ENCODE results near the gene AHNAK2. TPM values are rescaled to one million over a fixed set of nuclear protein-coding genes. Genes with fewer than 3 reads are reported as not detected.

AHNAK2 gene
- total RNA-seq, 1 experiment from 2014 or later: 45.0 TPM

GRCh38 chr14:104900639-104901512 is 77.3 kb downstream of the AHNAK2 start (continued):
- no peak for TF ChIP-seq ATF3 (IDR thresholded peaks at IDR 0.05)
- no peak for TF ChIP-seq POLR2AphosphoS5 (IDR thresholded peaks at IDR 0.05; ENCODE audit: low read depth, low read length)
- TF ChIP-seq ZNF274 (IDR thresholded peaks at IDR 0.05; ENCODE audit: low read depth, low read length): no peak
- TF ChIP-seq TCF7L2 (IDR thresholded peaks at IDR 0.05; ENCODE audit: borderline replicate concordance, extremely low read depth, insufficient read depth, insufficient read length): no peak
- no peak for TF ChIP-seq RAD21 (IDR thresholded peaks at IDR 0.05; ENCODE audit: low read depth)

- DNase-seq (ENCODE audit: low read depth, low spot score) (no peak), ATAC-seq (no peak)
- no peaks in the 10 kb centered on the region for H3K9me2 ChIP-seq (ENCODE audit: insufficient read depth)
- intact Hi-C loops (cut with micrococcal nuclease): no loop called here
- peaks cover 5% of the 10 kb centered on the region; the same call in 1 of the 2 replicates for H3K27me3 ChIP-seq (ENCODE audit: insufficient read depth, low read length)
- H3K9me3 ChIP-seq (ENCODE audit: control insufficient read depth in 1 of 2, insufficient read depth in 1 of 2, low read depth in 1 of 2, low read length in 2 of 2): no peaks in the 10 kb centered on the region
- H3K4me3 ChIP-seq (replicated peaks in 1 of 2; ENCODE audit: low read depth in 1 of 2, low read length in 2 of 2): no peak overlapping the region
- RAD21 ChIA-PET (ENCODE audit: low non-redundant PET in 1 of 2, low total read pairs in 2 of 2, uncharacterized antibody in 2 of 2, unreplicated experiment in 2 of 2): no interaction called here
- H3K79me2 ChIP-seq (ENCODE audit: insufficient read depth, low read length): no peaks in the 10 kb centered on the region
- H2AFZ ChIP-seq (ENCODE audit: low read depth, low read length, poor library complexity, severe bottlenecking): no peak overlapping the region
- CTCF ChIA-PET: no interaction called here
- H3K4me1 ChIP-seq (ENCODE audit: control insufficient read depth in 1 of 2, insufficient read depth in 2 of 2, low read length in 2 of 2): peaks cover 0 to 8% of the 10 kb centered on the region in 2 experiments; a peak in 1 of 4 replicates
- BruUV-seq (replicated peaks): no TSS peak
- no peak overlapping the region for H3K9ac ChIP-seq (ENCODE audit: low read length)
- H3K27ac ChIP-seq (ENCODE audit: low read depth, low read length): no peak overlapping the region
- no peaks in the 10 kb centered on the region for H3K36me3 ChIP-seq (ENCODE audit: control insufficient read depth in 1 of 2, insufficient read depth in 2 of 2, low read length in 2 of 2)
- no peak overlapping the region for H3K4me2 ChIP-seq (ENCODE audit: low read length)
- POLR2A ChIA-PET: no interaction called here
- no peaks in the 10 kb centered on the region for H4K20me1 ChIP-seq (ENCODE audit: insufficient read depth)
- TF ChIP-seq CBX3 (IDR thresholded peaks at IDR 0.05; ENCODE audit: low read depth) (no peak), TCF7L2 (IDR thresholded peaks at IDR 0.05; ENCODE audit: borderline replicate concordance, extremely low read depth, insufficient read depth, insufficient read length) (no peak), EGR1 (IDR thresholded peaks at IDR 0.05; ENCODE audit: low read depth) (no peak), SIN3A (IDR thresholded peaks at IDR 0.05; ENCODE audit: low read depth) (no peak), MAX (IDR thresholded peaks at IDR 0.05) (no peak), CEBPB (IDR thresholded peaks at IDR 0.05; ENCODE audit: low read depth) (no peak), YY1 (IDR thresholded peaks at IDR 0.05; ENCODE audit: extremely low read depth, insufficient replicate concordance, low read depth, low read length) (no peak), ZFX (IDR thresholded peaks at IDR 0.05) (no peak), ATF3 (IDR thresholded peaks at IDR 0.05) (no peak), EZH2 (IDR thresholded peaks at IDR 0.05) (no peak), ZBTB33 (IDR thresholded peaks at IDR 0.05; ENCODE audit: extremely low read depth, insufficient replicate concordance, low read length) (no peak), ELF1 (IDR thresholded peaks at IDR 0.05; ENCODE audit: borderline replicate concordance, low read depth) (no peak), ZNF274 (IDR thresholded peaks at IDR 0.05; ENCODE audit: low read depth, low read length) (no peak), CTCF (IDR thresholded peaks at IDR 0.05 in 2 of 3, conservative IDR thresholded peaks at IDR 0.05 in 1 of 3; ENCODE audit: borderline replicate concordance in 1 of 3, insufficient read depth in 1 of 3, low read depth in 2 of 3, low read length in 2 of 3) (no peak)
Measured at GRCh38 chr14:104899781-104900180, 78.4 kb downstream of the AHNAK2 start.

Data from HCT116 (cell line).